OCI-LY1 (cell line): ENCODE measurements around the gene TERT.

Experiments
- CTCF ChIP-seq: fragments of 200-600 bp; sonication (generic), shearing (Covaris generic); IDR thresholded peaks from 2 replicates; pipeline ENCODE4 v1.5.1; 2017; ENCODE audit warnings: mild to moderate bottlenecking, antibody characterized with exemption, low read length, moderate library complexity, mixed read lengths
- EZH2 ChIP-seq: fragments of 200-600 bp; sonication (generic), shearing (Covaris generic); IDR thresholded peaks from 2 replicates; pipeline ENCODE4 v1.8.0; 2017; ENCODE audit warnings: borderline replicate concordance, mixed run types, mild to moderate bottlenecking, antibody characterized with exemption, low read length, moderate library complexity, mixed read lengths

- TF ChIP-seq CTCF (no peak), EZH2 (no peak)
These were observed 72.1 kb downstream of the TERT start for GRCh38 chr5:1222621-1223277.
